IPS DF 6.9 (cell line): ENCODE results near the gene CEACAM21.

Source experiments
- DNase-seq: peaks from one replicate; pipeline ENCODE4 v3.0.0-alpha.2; 2013; ENCODE audit warnings: low read depth, low spot score
- H3K27ac ChIP-seq: one replicate; pipeline ENCODE4 v1.5.1; 2013; ENCODE audit warnings: low read length, control low read depth
- H3K27me3 ChIP-seq: 2 replicates; pipeline ENCODE4 v1.6.1; 2013; ENCODE audit warnings: mild to moderate bottlenecking, low read length; ENCODE audit not compliant: control insufficient read depth, insufficient read depth
- H3K36me3 ChIP-seq: 2 replicates; pipeline ENCODE4 v1.6.1; 2013; ENCODE audit warnings: low read length; ENCODE audit not compliant: control insufficient read depth, insufficient read depth
- H3K4me1 ChIP-seq: 2 replicates; pipeline ENCODE4 v1.6.1; 2013; ENCODE audit warnings: low read length; ENCODE audit not compliant: control insufficient read depth, insufficient read depth
- H3K4me3 ChIP-seq: 2 replicates; pipeline ENCODE4 v1.5.1; 2013; ENCODE audit warnings: mild to moderate bottlenecking, low read length
- H3K9me3 ChIP-seq: 2 replicates; pipeline ENCODE4 v1.6.1; 2013; ENCODE audit warnings: low read length, inconsistent platforms; ENCODE audit not compliant: control insufficient read depth, insufficient read depth
- WGBS: extraction: QIAGEN DNeasy Blood & Tissue Kit; methylation state at CpG from one replicate; pipeline ENCODE4 v1.1.7; 2013; ENCODE audit warnings: mixed read lengths, missing lambda C conversion rate; ENCODE audit not compliant: insufficient read length, insufficient coverage; 5-methylcytosine and 5-hydroxymethylcytosine counted together

The CEACAM21 gene

DNA sequence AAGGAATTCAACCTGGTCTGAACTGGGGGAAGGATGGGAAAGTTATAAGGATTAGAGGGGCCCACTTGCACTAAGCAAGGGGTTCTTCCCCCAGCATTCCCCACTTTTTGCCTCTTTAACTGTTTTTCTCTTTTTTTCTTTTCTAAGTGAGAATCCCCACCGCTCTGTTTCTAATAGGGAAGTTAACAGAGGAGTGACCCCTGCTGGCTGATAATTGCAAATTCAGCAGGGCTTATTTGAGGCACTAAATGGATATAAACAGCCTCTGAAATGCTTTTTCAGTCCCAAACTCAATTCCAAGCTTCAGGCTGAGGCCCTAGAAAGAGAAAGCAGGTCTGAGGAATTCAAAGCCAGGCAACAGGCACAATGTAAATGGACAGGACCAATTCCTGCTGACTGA is 38.2 kb upstream of the CEACAM21 start:
- no peaks in the 10 kb centered on the region for H3K9me3 ChIP-seq
- H3K27ac ChIP-seq, result no peak overlapping the region
- no peaks in the 10 kb centered on the region for H3K36me3 ChIP-seq
- H3K27me3 ChIP-seq, result no peaks in the 10 kb centered on the region
- WGBS, result no CpG with 5 or more reads among the region's 1 CpG
- DNase-seq, result no peak
- H3K4me1 ChIP-seq, result no peaks in the 10 kb centered on the region
- no peak overlapping the region for H3K4me3 ChIP-seq

DNA sequence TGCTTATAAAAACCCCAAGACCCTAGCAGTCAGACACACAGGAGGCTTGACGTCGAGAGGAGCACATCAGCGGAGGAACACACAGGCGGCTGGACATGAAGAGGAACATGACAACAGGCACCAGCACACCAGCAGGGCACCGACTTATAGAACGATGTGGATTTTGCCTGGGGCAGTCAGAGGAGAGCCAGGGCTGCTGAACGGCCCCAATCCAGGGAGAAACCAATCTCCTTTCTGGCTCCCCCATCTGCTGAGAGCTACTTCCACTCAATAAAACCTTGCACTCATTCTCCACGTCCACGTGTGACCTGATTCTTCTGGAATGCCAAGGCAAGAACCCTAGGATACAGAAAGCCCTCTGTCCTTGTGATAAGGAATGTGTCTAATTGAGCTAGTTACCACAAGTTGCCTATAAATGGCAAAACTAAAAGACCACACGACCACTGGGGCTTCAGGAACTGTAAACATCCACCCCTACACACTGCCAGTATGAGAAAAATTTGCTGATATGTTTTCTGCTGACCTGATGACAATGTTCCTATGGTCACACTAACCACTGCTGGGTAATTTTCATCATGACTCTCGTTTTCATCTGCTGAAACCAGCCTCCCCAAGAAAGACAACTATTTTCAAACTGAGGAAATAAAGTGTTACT is 35.8 kb upstream of the CEACAM21 start:
- Histone ChIP-seq H3K9me3 (no peaks in the 10 kb centered on the region), H3K27ac (no peak overlapping the region), H3K36me3 (no peaks in the 10 kb centered on the region), H3K4me1 (no peaks in the 10 kb centered on the region), H3K4me3 (no peak overlapping the region), H3K27me3 (no peaks in the 10 kb centered on the region)
- WGBS, result no CpG with 5 or more reads among the region's 11 CpGs
- DNase-seq, result no peak

DNA sequence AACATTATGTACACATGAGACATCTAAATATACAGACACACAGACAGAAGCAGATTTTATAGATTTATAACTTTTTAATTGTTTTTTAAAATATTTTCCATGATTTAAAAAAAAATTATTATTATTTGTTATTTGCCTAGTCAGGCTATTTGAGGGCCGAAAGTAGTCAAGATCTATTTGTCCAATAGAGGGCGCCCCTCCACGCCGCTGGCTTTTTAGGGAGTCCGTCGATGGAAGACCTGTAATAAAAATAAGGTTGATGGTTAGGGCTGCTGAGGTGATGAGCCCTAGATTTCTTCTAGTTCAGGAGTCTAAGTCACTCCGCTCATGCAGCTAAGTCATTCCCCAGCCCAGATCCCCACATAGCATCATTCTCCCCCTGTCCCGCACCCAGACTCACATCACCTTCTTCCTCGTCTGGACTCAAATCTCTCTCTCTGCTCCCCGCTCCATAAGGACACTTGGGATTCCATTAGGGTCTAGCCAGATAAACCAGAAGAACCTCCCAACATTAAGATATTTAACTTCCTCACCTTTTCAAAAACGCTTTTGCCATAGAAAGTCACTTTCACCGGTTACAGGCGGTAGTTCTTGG is 33.9 kb upstream of the CEACAM21 start:
- DNase-seq, result no peak
- Histone ChIP-seq H3K4me3 (no peak overlapping the region), H3K27ac (no peak overlapping the region), H3K27me3 (no peaks in the 10 kb centered on the region), H3K36me3 (no peaks in the 10 kb centered on the region), H3K9me3 (no peaks in the 10 kb centered on the region), H3K4me1 (no peaks in the 10 kb centered on the region)
- WGBS, result no CpG with 5 or more reads among the region's 13 CpGs

DNA sequence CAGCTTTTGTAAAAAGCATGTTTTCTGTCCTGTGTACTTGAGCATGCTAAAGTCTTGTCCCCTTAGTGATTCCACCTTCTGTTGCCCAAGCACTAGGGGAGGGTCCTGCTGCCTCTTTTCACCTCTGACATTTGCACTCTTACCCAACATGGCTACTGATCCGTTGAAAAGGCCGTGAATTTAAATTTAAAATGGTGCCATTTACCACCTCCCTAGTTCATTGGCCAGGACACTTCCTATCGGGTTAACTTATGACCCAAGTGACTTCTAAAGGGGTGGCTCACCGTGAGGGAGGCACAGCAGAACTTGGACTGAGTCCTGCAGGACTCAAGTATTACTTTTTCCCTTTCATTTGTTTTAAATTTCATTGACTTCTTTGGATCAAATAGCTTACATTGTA is 33.3 kb upstream of the CEACAM21 start:
- no peak for DNase-seq
- Histone ChIP-seq H3K27me3 (no peaks in the 10 kb centered on the region), H3K27ac (no peak overlapping the region), H3K4me3 (no peak overlapping the region), H3K4me1 (no peaks in the 10 kb centered on the region), H3K9me3 (no peaks in the 10 kb centered on the region), H3K36me3 (no peaks in the 10 kb centered on the region)
- WGBS, result no CpG with 5 or more reads among the region's 4 CpGs

DNA sequence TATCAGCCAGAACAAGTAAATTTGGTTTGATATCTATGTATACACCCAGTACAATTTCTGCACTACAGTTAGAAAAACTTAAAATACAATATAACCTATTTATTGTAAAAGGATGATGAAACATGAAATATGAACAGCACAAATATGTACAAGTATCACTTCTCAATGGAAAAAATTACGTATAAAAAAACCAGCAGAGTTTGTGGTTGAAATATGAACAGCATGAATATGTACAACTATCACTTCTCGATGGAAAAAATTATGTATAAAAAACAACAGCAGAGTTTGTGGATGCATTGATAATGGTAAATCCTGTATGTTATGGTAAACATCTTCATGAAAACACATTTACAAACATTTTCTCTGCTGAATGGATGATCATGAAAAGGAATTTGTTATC is 32.4 kb upstream of the CEACAM21 start:
- H3K4me3 ChIP-seq, result no peak overlapping the region
- H3K27ac ChIP-seq, result no peak overlapping the region
- no peaks in the 10 kb centered on the region for H3K27me3 ChIP-seq
- WGBS, result no CpG with 5 or more reads among the region's 2 CpGs
- no peaks in the 10 kb centered on the region for H3K36me3 ChIP-seq
- DNase-seq, result no peak
- H3K4me1 ChIP-seq, result no peaks in the 10 kb centered on the region
- no peaks in the 10 kb centered on the region for H3K9me3 ChIP-seq

DNA sequence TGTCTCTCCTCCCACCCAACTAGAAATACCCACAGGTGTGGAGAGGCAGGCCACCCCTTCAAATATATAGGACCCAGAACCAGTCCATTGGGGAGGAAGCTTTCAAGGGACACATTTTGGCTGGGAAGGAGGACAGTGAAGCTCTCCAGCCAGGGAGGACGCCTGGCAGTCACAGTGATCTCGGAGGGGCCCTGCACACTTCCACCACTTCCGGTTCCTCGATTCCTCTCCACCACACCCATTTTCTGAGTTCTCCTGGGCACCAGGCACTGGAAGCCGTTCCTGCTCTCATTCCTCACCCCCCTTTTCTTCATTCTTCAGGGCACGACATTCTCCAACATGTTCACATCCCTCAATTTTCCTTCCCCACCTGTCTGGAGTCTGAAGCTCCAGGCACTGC is 30.4 kb upstream of the CEACAM21 start:
- Histone ChIP-seq H3K27me3 (no peaks in the 10 kb centered on the region), H3K27ac (no peak overlapping the region), H3K4me3 (no peak overlapping the region), H3K9me3 (no peaks in the 10 kb centered on the region), H3K36me3 (no peaks in the 10 kb centered on the region), H3K4me1 (0 out of 2 replicates have a peak, but pooled peaks cover 3% of the 10 kb centered on the region)
- WGBS, result no CpG with 5 or more reads among the region's 6 CpGs
- no peak for DNase-seq

DNA sequence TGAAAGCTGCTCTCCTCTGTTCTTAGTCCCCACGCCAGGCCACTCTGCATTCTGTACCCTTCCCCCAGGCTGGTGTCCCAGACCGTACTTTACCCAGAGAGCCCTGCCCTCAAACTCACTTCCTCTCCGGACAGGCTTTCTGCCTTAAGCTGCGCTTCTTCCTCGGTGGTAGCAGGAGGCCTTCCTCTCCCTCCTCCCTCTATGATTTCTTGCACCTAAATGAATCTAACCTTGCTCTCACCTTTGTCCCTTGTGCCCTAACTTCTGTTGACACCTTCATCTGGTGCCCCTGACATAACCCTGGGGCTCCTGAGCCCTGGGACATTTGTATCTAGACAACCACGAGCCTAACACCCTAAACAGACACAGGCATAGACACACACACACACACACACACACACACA is 29.6 kb upstream of the CEACAM21 start:
- no peaks in the 10 kb centered on the region for H3K36me3 ChIP-seq
- H3K4me1 ChIP-seq, result 0 out of 2 replicates have a peak, but pooled peaks cover 3% of the 10 kb centered on the region
- H3K27me3 ChIP-seq, result no peaks in the 10 kb centered on the region
- no CpG with 5 or more reads among the region's 6 CpGs for WGBS
- H3K4me3 ChIP-seq, result no peak overlapping the region
- H3K27ac ChIP-seq, result no peak overlapping the region
- no peaks in the 10 kb centered on the region for H3K9me3 ChIP-seq
- no peak for DNase-seq

DNA sequence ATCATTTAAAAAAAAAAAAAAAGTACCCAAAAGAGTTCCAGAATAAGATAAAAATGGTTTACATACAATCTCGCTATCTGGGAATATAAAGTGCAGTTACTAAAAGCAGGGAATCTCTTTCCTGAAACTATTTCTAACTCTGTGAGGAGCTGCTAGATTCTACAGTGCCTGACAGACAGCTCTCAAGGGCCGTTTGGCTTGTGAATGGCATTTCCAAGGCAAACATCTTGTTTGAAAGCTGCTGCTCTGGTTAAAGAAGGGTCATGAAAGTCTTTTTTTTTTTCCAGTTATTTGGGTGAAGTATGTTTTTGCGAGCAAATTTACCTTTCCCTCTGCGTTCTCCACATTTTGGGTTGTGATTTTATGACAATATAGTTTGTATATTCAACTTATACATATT is 29.0 kb upstream of the CEACAM21 start:
- H3K27ac ChIP-seq, result no peak overlapping the region
- H3K4me3 ChIP-seq, result no peak overlapping the region
- WGBS, result no CpG with 5 or more reads among the region's 4 CpGs
- no peaks in the 10 kb centered on the region for H3K9me3 ChIP-seq
- DNase-seq, result no peak
- 0 out of 2 replicates have a peak, but pooled peaks cover 3% of the 10 kb centered on the region for H3K4me1 ChIP-seq
- no peaks in the 10 kb centered on the region for H3K36me3 ChIP-seq
- H3K27me3 ChIP-seq, result no peaks in the 10 kb centered on the region

DNA sequence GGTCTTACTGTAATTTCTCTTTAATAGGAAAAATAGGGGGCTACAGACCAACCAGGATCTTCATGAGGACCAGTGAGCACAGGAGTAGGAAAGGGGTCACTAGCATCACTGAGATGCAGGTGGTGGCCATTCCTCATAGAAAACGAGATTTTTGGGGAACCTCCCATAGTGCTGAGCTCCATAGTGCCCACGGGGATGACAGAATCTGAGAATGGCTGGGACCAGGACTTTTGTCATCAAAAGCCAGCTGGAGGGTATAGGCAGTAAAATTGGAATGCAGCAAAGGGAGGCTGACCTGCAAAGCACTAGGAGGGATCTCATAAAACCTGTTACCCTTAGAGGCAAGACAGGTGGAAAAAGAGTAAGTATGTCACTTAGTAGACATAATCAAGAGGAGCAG is 28.4 kb upstream of the CEACAM21 start:
- H3K27ac ChIP-seq, result no peak overlapping the region
- no peaks in the 10 kb centered on the region for H3K36me3 ChIP-seq
- no peaks in the 10 kb centered on the region for H3K27me3 ChIP-seq
- no CpG with 5 or more reads among the region's 2 CpGs for WGBS
- no peaks in the 10 kb centered on the region for H3K9me3 ChIP-seq
- DNase-seq, result no peak
- H3K4me1 ChIP-seq, result 0 out of 2 replicates have a peak, but pooled peaks cover 3% of the 10 kb centered on the region
- no peak overlapping the region for H3K4me3 ChIP-seq

DNA sequence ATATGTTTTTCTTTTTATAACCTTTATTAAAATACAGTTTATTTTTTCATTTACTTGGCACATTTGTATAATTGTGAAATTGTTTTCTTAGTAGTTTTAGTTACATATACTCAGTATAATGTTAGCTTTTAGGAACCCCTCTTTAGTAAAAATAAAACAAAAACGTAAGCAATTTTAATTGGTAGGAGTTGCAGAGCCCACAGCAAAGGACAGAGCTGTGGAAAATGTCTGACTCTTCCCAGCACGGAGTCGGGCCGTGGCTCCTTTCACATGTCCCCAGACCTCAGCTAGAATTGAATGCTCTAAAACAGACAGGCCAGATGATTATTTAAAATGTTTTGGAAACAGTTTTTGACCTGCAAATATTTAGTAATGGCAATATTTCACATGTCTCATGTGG is 27.9 kb upstream of the CEACAM21 start:
- Histone ChIP-seq H3K4me1 (0 out of 2 replicates have a peak, but pooled peaks cover 3% of the 10 kb centered on the region), H3K36me3 (no peaks in the 10 kb centered on the region), H3K9me3 (no peaks in the 10 kb centered on the region), H3K4me3 (no peak overlapping the region), H3K27ac (no peak overlapping the region), H3K27me3 (no peaks in the 10 kb centered on the region)
- DNase-seq, result no peak
- WGBS, result no CpG with 5 or more reads among the region's 4 CpGs
